Activated CD4-positive, alpha-beta T cell treated with anti-CD3 and anti-CD28 coated beads for 36 hours (primary cell): ENCODE results near the gene FBXL15. TPM values are rescaled to one million over a fixed set of nuclear protein-coding genes. Genes with fewer than 3 reads are reported as not detected.
"Not testable (repeated sequence)": the region's sequence is repeated elsewhere in the genome, so short reads cannot be mapped to it uniquely, and the experiment has no call there.

Experiments
- ATAC-seq: fragments of 200-7000 bp; cut with Tn5 transposase; one replicate; pipeline ENCODE4 v1.10.0; 2021; ENCODE audit warnings: mild to moderate bottlenecking, moderate library complexity
- CTCF ChIA-PET: fragments of 350-600 bp; sonication (Branson Sonifier 250); formaldehyde crosslinking; loops from one replicate; lab custom pipeline; 2021; ENCODE audit warnings: antibody characterized with exemption; lab: Charles Lee
- POLR2A ChIA-PET: fragments of 350-600 bp; sonication (Branson Sonifier 250); formaldehyde crosslinking; loops from one replicate; lab custom pipeline; 2021; ENCODE audit warnings: antibody characterized with exemption, inconsistent platforms; lab: Charles Lee
- DNase-seq: peaks from one replicate; pipeline ENCODE4 v3.0.0-alpha.2; 2020
- H3K27ac Mint-ChIP-seq: one replicate; pipeline ENCODE4 v1.8.0; 2021; ENCODE audit warnings: mixed read lengths
- H3K27me3 Mint-ChIP-seq: one replicate; pipeline ENCODE4 v1.8.0; 2021; ENCODE audit warnings: mixed read lengths
- H3K36me3 Mint-ChIP-seq: one replicate; pipeline ENCODE4 v1.8.0; 2021; ENCODE audit warnings: low read depth, mixed read lengths
- H3K4me1 Mint-ChIP-seq: one replicate; pipeline ENCODE4 v1.8.0; 2021; ENCODE audit warnings: mixed read lengths
- H3K4me3 Mint-ChIP-seq: one replicate; pipeline ENCODE4 v1.8.0; 2021; ENCODE audit warnings: mild to moderate bottlenecking, moderate library complexity, mixed read lengths
- H3K9me3 Mint-ChIP-seq: one replicate; pipeline ENCODE4 v1.8.0; 2021; ENCODE audit warnings: low read depth, mixed read lengths
- intact Hi-C, 2 experiments: fragments of 100-400 bp; cut with DNase I in 1 of 2; cut with micrococcal nuclease in 1 of 2; formaldehyde crosslinking; loops; one replicate each; pipeline versions ENCODE4 v1.14.2 to v1.15.1; 2022 to 2024; cut with DNase I, micrococcal nuclease
- total RNA-seq, 2 experiments: library from RNA; stranded (reverse); gene quantifications; one replicate each; pipeline ENCODE4 v1.2.3, GENCODE V29; 2021

FBXL15 gene
- total RNA-seq, 2 experiments from 2014 or later, result 5.4 to 11.9 TPM

DNA sequence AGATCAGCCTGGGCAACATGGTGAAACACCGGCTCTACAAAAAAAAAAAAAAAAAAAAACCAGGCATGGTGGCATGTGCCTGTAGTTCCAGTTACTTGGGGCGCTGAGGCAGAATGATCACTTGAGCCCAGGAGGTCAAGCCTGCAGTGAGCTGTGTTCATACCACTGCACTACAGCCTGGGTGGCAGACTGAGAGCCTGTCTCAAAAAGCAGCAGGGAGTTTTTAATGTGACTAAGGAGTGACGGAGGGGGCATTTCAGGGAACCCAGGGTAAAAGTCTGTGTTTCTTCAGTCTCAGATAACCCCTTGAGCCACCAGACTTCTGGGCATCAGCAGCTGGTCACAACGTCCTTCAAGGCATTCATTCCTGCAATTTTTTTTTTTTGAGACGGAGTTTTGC is 32.9 kb downstream of the FBXL15 start:
- Mint-ChIP-seq H3K9me3 (no peaks in the 10 kb centered on the region), H3K27me3 (no peaks in the 10 kb centered on the region), H3K27ac (peak overlapping the region; percentile 95), H3K36me3 (peaks cover 29% of the 10 kb centered on the region), H3K4me1 (peaks cover 25% of the 10 kb centered on the region), H3K4me3 (no peak overlapping the region)
- POLR2A ChIA-PET, result interaction anchor here (0.6 to 1.1 kb wide), 2 partner anchors 8 to 11 kb away, joined by 3 read pairs; no protein-coding TSS in a partner anchor
- CTCF ChIA-PET, result interaction anchor here (0.7 to 4.8 kb wide), 7 partner anchors 9 to 284 kb away, joined by 3 to 25 read pairs (median 3); no protein-coding TSS in a partner anchor
- intact Hi-C loops, result loop anchor here in 1 of 2 experiments (1.0 kb wide), 1 partner anchor 8 kb away; no protein-coding TSS in a partner anchor
- DNase-seq (no peak), ATAC-seq (no peak)

- CTCF ChIA-PET, DNase-seq, intact Hi-C loops, H3K27me3 Mint-ChIP-seq, H3K4me3 Mint-ChIP-seq, ATAC-seq, POLR2A ChIA-PET, H3K9me3 Mint-ChIP-seq: not testable (repeated sequence)
- Mint-ChIP-seq H3K27ac (peak overlapping the region; percentile 55), H3K4me1 (peaks cover 18% of the 10 kb centered on the region), H3K36me3 (peaks cover 29% of the 10 kb centered on the region)
Measured at GRCh38 chr10:102454662-102455487, 34.2 kb downstream of the FBXL15 start.

- H3K36me3 Mint-ChIP-seq, result peaks cover 29% of the 10 kb centered on the region
- ChIA-PET CTCF (no interaction called here), POLR2A (interaction anchor here (0.6 kb wide), 1 partner anchor 23 kb away, joined by 3 read pairs; no protein-coding TSS in a partner anchor)
- H3K9me3 Mint-ChIP-seq, result no peaks in the 10 kb centered on the region
- ATAC-seq, result no peak
- no peaks in the 10 kb centered on the region for H3K27me3 Mint-ChIP-seq
- H3K4me1 Mint-ChIP-seq, result peaks cover 22% of the 10 kb centered on the region
- peak overlapping the region; percentile 16 for H3K27ac Mint-ChIP-seq
- no peak overlapping the region for H3K4me3 Mint-ChIP-seq
- no peak for DNase-seq
- intact Hi-C loops, result no loop called here
Measured at GRCh38 chr10:102455893-102456471, 35.3 kb downstream of the FBXL15 start.

GRCh38 chr10:102457591-102458150 is 37.0 kb downstream of the FBXL15 start:
- Mint-ChIP-seq H3K4me3 (no peak overlapping the region), H3K36me3 (peaks cover 17% of the 10 kb centered on the region), H3K9me3 (no peaks in the 10 kb centered on the region), H3K4me1 (peaks cover 26% of the 10 kb centered on the region), H3K27me3 (no peaks in the 10 kb centered on the region), H3K27ac (peak overlapping the region; percentile 47)
- ATAC-seq (no peak), DNase-seq (no peak)
- POLR2A ChIA-PET, result interaction anchor here (0.6 kb wide), 1 partner anchor 9 kb away, joined by 4 read pairs; no protein-coding TSS in a partner anchor
- intact Hi-C loops, result no loop called here
- CTCF ChIA-PET, result interaction anchor here (0.7 to 1.0 kb wide), 2 partner anchors 25 to 460 kb away, joined by 3 to 4 read pairs; partner anchors contain the start of gene CUEDC2

DNA sequence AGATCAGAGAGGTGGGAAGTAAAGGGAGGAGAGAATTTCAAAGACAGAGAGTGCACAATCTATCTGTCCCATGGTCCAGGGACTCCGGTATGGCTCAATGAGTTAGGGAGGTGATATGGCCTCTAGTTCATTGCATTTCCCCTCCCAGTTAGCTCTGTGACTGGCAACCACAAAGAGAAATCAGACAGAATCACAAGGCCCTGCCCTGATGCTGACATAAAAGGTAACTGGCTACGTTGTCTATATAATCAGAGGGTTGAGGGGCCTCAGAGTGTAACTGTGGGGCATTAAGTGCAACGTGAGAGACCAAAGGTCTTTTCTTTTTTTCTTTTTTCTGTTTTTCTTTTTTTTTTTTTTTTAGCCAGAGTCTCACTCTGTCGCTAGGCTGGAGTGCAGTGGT is 38.0 kb downstream of the FBXL15 start:
- ChIA-PET CTCF (interaction anchor here (0.8 kb wide), 1 partner anchor 63 kb away, joined by 3 read pairs; no protein-coding TSS in a partner anchor), POLR2A (no interaction called here)
- Mint-ChIP-seq H3K36me3 (peaks cover 12% of the 10 kb centered on the region), H3K4me3 (no peak overlapping the region), H3K27ac (no peak overlapping the region), H3K4me1 (peaks cover 24% of the 10 kb centered on the region), H3K27me3 (no peaks in the 10 kb centered on the region), H3K9me3 (no peaks in the 10 kb centered on the region)
- intact Hi-C loops, result no loop called here
- ATAC-seq (no peak), DNase-seq (no peak)

DNA sequence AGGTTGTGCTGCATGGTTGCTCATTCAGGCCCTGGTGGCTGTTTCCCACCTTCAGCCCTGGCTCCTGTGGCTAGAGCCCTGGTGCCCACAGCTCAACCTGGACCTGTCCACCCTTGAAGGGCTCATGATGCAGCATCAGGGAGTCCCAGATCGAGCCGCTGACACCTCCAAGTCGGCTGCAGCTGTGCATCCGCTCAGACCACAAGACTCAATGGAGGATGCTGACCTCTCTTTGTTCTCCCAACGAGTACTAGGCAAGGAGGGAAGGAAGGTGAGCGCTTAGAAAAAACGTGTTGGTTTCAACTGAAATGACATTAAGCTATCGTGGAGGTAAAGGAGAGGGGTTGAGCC is 40.2 kb downstream of the FBXL15 start:
- Mint-ChIP-seq H3K36me3 (peaks cover 6% of the 10 kb centered on the region), H3K27me3 (no peaks in the 10 kb centered on the region), H3K27ac (peak overlapping the region; percentile 73), H3K9me3 (no peaks in the 10 kb centered on the region), H3K4me1 (peaks cover 27% of the 10 kb centered on the region), H3K4me3 (peak overlapping the region; percentile 85)
- ATAC-seq (peak; percentile 36), DNase-seq (peak; percentile 24)
- ChIA-PET CTCF (interaction anchor here (0.6 to 4.2 kb wide), 11 partner anchors 9 to 229 kb away, joined by 3 to 25 read pairs (median 4); partner anchors contain the start of genes ACTR1A, C10orf95 and CUEDC2), POLR2A (interaction anchor here (0.6 to 2.1 kb wide), 3 partner anchors 26 to 110 kb away, joined by 4 to 5 read pairs (median 5); partner anchors contain the start of gene CUEDC2)
- intact Hi-C loops, result loop anchor here (1.0 to 5.0 kb wide), 13 partner anchors 8 to 393 kb away; partner anchors contain the start of genes ACTR1A (in 2 of the 2), ARL3 (in 1 of the 2), BORCS7 (in 1 of the 2) and CUEDC2 (in 1 of the 2)

GRCh38 chr10:102461187-102462054 is 40.8 kb downstream of the FBXL15 start:
- Mint-ChIP-seq H3K27ac (peak overlapping the region; percentile 73), H3K4me1 (peaks cover 27% of the 10 kb centered on the region), H3K4me3 (peak overlapping the region; percentile 85), H3K36me3 (peaks cover 5% of the 10 kb centered on the region), H3K27me3 (no peaks in the 10 kb centered on the region), H3K9me3 (no peaks in the 10 kb centered on the region)
- CTCF ChIA-PET, result interaction anchor here (0.6 to 4.2 kb wide), 21 partner anchors 8 to 309 kb away, joined by 3 to 25 read pairs (median 4); partner anchors contain the start of genes ACTR1A, C10orf95, CUEDC2 and FBXL15
- POLR2A ChIA-PET, result interaction anchor here (0.6 to 2.1 kb wide), 8 partner anchors 8 to 216 kb away, joined by 3 to 9 read pairs (median 4); partner anchors contain the start of genes CUEDC2 and GBF1
- intact Hi-C loops, result loop anchor here (1.0 to 5.0 kb wide), 13 partner anchors 8 to 393 kb away; partner anchors contain the start of genes ACTR1A (in 2 of the 2), ARL3 (in 1 of the 2), BORCS7 (in 1 of the 2) and CUEDC2 (in 1 of the 2)
- DNase-seq, result peak; percentile 97
- ATAC-seq, result peak; percentile 98

GRCh38 chr10:102462512-102463054 is 41.9 kb downstream of the FBXL15 start:
- no peaks in the 10 kb centered on the region for H3K27me3 Mint-ChIP-seq
- ATAC-seq, result no peak
- POLR2A ChIA-PET, result interaction anchor here (0.6 to 2.1 kb wide), 3 partner anchors 30 to 68 kb away, joined by 3 to 9 read pairs (median 5); partner anchors contain the start of gene CUEDC2
- CTCF ChIA-PET, result interaction anchor here (0.6 to 4.2 kb wide), 11 partner anchors 9 to 293 kb away, joined by 3 to 25 read pairs (median 3); partner anchors contain the start of gene C10orf95
- H3K4me3 Mint-ChIP-seq, result peak overlapping the region; percentile 85
- intact Hi-C loops, result loop anchor here in 1 of 2 experiments (5.0 kb wide), 1 partner anchor 250 kb away; the partner anchor contains the start of genes ARL3 and SFXN2
- H3K36me3 Mint-ChIP-seq, result peaks cover 2% of the 10 kb centered on the region
- H3K4me1 Mint-ChIP-seq, result peaks cover 27% of the 10 kb centered on the region
- DNase-seq, result no peak
- H3K9me3 Mint-ChIP-seq, result no peaks in the 10 kb centered on the region
- H3K27ac Mint-ChIP-seq, result no peak overlapping the region

DNA sequence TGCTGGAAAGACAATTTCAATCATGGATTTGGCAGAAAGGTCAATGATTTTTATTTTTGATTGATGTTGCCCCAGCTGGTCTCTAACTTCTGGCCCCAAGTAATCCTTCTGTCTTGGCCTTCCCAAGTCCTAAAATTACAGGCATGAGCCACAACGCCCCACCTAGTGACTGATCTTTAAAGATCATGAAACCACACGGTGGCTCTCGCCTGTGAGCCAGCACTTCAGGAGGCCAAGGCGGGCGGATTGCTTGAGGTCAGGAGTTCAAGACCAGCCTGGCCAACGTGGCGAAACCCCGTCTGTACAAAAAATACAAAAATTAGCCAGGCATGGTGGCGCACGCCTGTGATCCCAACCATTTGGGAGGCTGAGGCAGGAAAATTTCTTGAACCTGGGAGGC is 43.3 kb downstream of the FBXL15 start:
- POLR2A ChIA-PET, result no interaction called here
- Mint-ChIP-seq H3K27me3 (no peaks in the 10 kb centered on the region), H3K36me3 (no peaks in the 10 kb centered on the region), H3K4me3 (no peak overlapping the region), H3K27ac (no peak overlapping the region), H3K9me3 (no peaks in the 10 kb centered on the region), H3K4me1 (peaks cover 27% of the 10 kb centered on the region)
- no peak for ATAC-seq
- CTCF ChIA-PET, result interaction anchor here (0.5 to 4.2 kb wide), 4 partner anchors 12 to 275 kb away, joined by 3 to 25 read pairs (median 4); partner anchors contain the start of gene C10orf95
- intact Hi-C loops, result loop anchor here in 1 of 2 experiments (5.0 kb wide), 1 partner anchor 248 kb away; the partner anchor contains the start of genes ARL3 and SFXN2
- no peak for DNase-seq
